Measurements from ENCODE around the gene LRP1B.

LRP1B gene

GRCh38 chr2:140648393-140648792 is 1482.4 kb downstream of the LRP1B start:
- no peak for TF ChIP-seq CTCF (conservative IDR thresholded peaks at IDR 0.05; ENCODE audit: low read depth, low read length)
- no peak overlapping the region for H3K4me3 ChIP-seq (ENCODE audit: low read length)
- DNase-seq (ENCODE audit: low read depth): no peak

- no peak for DNase-seq (ENCODE audit: low read depth)
- H3K4me3 ChIP-seq (ENCODE audit: low read length): peak overlapping the region; percentile 12
- TF ChIP-seq CTCF (conservative IDR thresholded peaks at IDR 0.05; ENCODE audit: low read depth, low read length): no peak
Measured at GRCh38 chr2:140643761-140644187, 1487.0 kb downstream of the LRP1B start.

- DNase-seq (ENCODE audit: low read depth): no peak
- H3K4me3 ChIP-seq (ENCODE audit: low read length): no peak overlapping the region
- TF ChIP-seq CTCF (conservative IDR thresholded peaks at IDR 0.05; ENCODE audit: low read depth, low read length): no peak
Measured at GRCh38 chr2:140641163-140641562, 1489.7 kb downstream of the LRP1B start.

GRCh38 chr2:140639628-140640027 is 1491.2 kb downstream of the LRP1B start:
- no peak for TF ChIP-seq CTCF (conservative IDR thresholded peaks at IDR 0.05; ENCODE audit: low read depth, low read length)
- no peak overlapping the region for H3K4me3 ChIP-seq (ENCODE audit: low read length)
- DNase-seq (ENCODE audit: low read depth): no peak

- no peak for TF ChIP-seq CTCF (conservative IDR thresholded peaks at IDR 0.05; ENCODE audit: low read depth, low read length)
- H3K4me3 ChIP-seq (ENCODE audit: low read length): no peak overlapping the region
- no peak for DNase-seq (ENCODE audit: low read depth)
Measured at GRCh38 chr2:140630557-140630956, 1500.3 kb downstream of the LRP1B start.

- no peak for DNase-seq (ENCODE audit: low read depth)
- H3K4me3 ChIP-seq (ENCODE audit: low read length): no peak overlapping the region
- TF ChIP-seq CTCF (conservative IDR thresholded peaks at IDR 0.05; ENCODE audit: low read depth, low read length): no peak
Measured at GRCh38 chr2:140627885-140628284, 1502.9 kb downstream of the LRP1B start.

GRCh38 chr2:140627136-140627535 is 1503.7 kb downstream of the LRP1B start:
- no peak for DNase-seq (ENCODE audit: low read depth)

More at GRCh38 chr2:140627136-140627535, 1503.7 kb downstream of the LRP1B start:
- no peak for TF ChIP-seq CTCF (conservative IDR thresholded peaks at IDR 0.05; ENCODE audit: low read depth, low read length)
- H3K4me3 ChIP-seq (ENCODE audit: low read length): no peak overlapping the region
